OCI-LY1 (cell line): ENCODE measurements around the gene U2AF1L4.

Source experiments
- H2AFZ ChIP-seq: fragments of 200-600 bp; sonication (generic), shearing (Covaris generic); 2 replicates; pipeline ENCODE4 v1.6.0; 2014; ENCODE audit warnings: antibody characterized with exemption, mild to moderate bottlenecking, low read length
- H3F3A ChIP-seq: fragments of 200-600 bp; sonication (generic), shearing (Covaris generic); 2 replicates; pipeline ENCODE4 v1.6.0; 2014; ENCODE audit warnings: mild to moderate bottlenecking, antibody characterized with exemption, low read length, moderate library complexity; ENCODE audit not compliant: insufficient read depth
- H3K27ac ChIP-seq: fragments of 200-600 bp; sonication (generic); 2 replicates; pipeline ENCODE4 v1.5.1; 2014; ENCODE audit warnings: low read length, mixed run types, mild to moderate bottlenecking, low read depth; ENCODE audit not compliant: poor library complexity, severe bottlenecking
- H3K27me3 ChIP-seq: fragments of 200-600 bp; sonication (generic); 2 replicates; pipeline ENCODE4 v1.6.0; 2014; ENCODE audit warnings: antibody characterized with exemption, mild to moderate bottlenecking, low read length, moderate library complexity; ENCODE audit not compliant: insufficient read depth
- H3K36me3 ChIP-seq: fragments of 200-600 bp; sonication (generic); 2 replicates; pipeline ENCODE4 v1.6.1; 2014; ENCODE audit warnings: mild to moderate bottlenecking, antibody characterized with exemption, low read length, moderate library complexity, mixed read lengths; ENCODE audit not compliant: insufficient read depth
- H3K4me1 ChIP-seq: fragments of 200-600 bp; sonication (generic); 2 replicates; pipeline ENCODE4 v1.5.1; 2014; ENCODE audit warnings: mild to moderate bottlenecking, low read length, moderate library complexity; ENCODE audit not compliant: insufficient read depth, severe bottlenecking
- H3K4me2 ChIP-seq: fragments of 200-600 bp; sonication (generic), shearing (Covaris generic); 2 replicates; pipeline ENCODE4 v1.6.1; 2014; ENCODE audit warnings: low read length
- H3K4me3 ChIP-seq: fragments of 200-600 bp; sonication (generic); 2 replicates; pipeline ENCODE4 v1.5.1; 2014; ENCODE audit warnings: low read length, low read depth, mild to moderate bottlenecking, mixed read lengths; ENCODE audit not compliant: poor library complexity, severe bottlenecking
- H3K79me2 ChIP-seq: fragments of 200-600 bp; shearing (Covaris generic); 2 replicates; pipeline ENCODE4 v1.6.1; 2016; ENCODE audit warnings: mixed run types, low read length, mixed read lengths; ENCODE audit not compliant: insufficient read depth
- H3K9ac ChIP-seq: fragments of 200-600 bp; sonication (generic), shearing (Covaris generic); 2 replicates; pipeline ENCODE4 v1.6.1; 2014; ENCODE audit warnings: mild to moderate bottlenecking, low read length, mixed read lengths
- H3K9me2 ChIP-seq: fragments of 200-600 bp; sonication (generic), shearing (Covaris generic); 2 replicates; pipeline ENCODE4 v1.6.1; 2014; ENCODE audit warnings: low read depth, mild to moderate bottlenecking, low read length, mixed read lengths
- H3K9me3 ChIP-seq: fragments of 200-600 bp; shearing (Covaris generic); 2 replicates; pipeline ENCODE4 v1.6.1; 2014; ENCODE audit warnings: low read length, mixed read lengths
- H4K20me1 ChIP-seq: fragments of 200-600 bp; sonication (generic), shearing (Covaris generic); 2 replicates; pipeline ENCODE4 v1.6.0; 2016; ENCODE audit warnings: mild to moderate bottlenecking, low read length; ENCODE audit not compliant: insufficient read depth
- EZH2 ChIP-seq: fragments of 200-600 bp; sonication (generic), shearing (Covaris generic); IDR thresholded peaks from 2 replicates; pipeline ENCODE4 v1.8.0; 2017; ENCODE audit warnings: borderline replicate concordance, mixed run types, mild to moderate bottlenecking, antibody characterized with exemption, low read length, moderate library complexity, mixed read lengths
- TF ChIP-seq, protein P1 (sequence below): fragments of 200-600 bp; sonication (generic), shearing (Covaris generic); IDR thresholded peaks from 2 replicates; pipeline ENCODE4 v1.5.1; 2017; ENCODE audit warnings: mild to moderate bottlenecking, antibody characterized with exemption, low read length, moderate library complexity, mixed read lengths

Gene U2AF1L4

DNA sequence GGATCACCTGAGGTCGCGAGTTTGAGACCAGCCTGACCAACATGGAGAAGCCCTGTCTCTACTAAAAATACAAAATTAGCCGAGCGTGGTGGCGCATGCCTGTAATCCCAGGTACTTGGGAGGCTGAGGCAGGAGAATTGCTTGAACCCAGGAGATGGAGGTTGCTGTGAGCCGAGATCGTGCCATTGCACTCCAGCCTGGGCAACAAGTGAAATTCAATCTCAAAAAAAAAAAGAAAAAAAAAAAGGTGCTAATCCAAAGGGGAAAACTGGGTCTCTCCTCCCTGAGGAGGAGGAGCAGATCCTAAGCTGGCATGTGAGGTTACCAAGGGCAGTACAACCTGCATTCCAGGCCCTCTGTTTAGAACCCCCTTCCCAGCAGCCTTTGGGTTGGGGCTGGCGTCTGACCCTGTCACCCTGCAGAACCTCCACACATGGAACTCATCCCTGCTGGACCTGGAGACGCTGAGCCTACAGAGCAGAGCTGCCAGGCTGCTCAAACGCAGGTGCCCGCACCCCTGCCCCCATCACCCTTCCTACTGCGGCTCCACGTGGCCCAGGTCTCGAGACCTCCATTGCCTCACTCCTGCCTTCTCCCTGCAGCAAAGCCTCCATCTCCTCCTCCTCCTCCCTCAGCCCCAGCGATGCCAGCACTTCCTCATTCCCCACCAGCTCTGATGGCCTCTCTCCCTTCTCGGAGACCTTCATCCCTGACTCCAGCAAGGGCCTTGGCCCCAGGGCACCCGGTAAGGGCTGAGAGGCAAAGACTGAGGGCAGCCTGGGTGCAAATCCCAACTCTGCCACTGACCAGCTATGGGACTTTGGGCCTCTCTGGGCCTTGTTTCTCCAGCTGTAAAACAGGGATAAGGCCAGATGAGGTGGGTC is 19.5 kb upstream of the U2AF1L4 start:
- Histone ChIP-seq H2AFZ (no peak overlapping the region), H3K4me3 (no peak overlapping the region), H3K9ac (no peak overlapping the region), H3K79me2 (no peaks in the 10 kb centered on the region), H3K4me1 (peaks cover 2% of the 10 kb centered on the region), H3K36me3 (peaks cover 40% of the 10 kb centered on the region), H3K9me2 (no peaks in the 10 kb centered on the region), H3K4me2 (no peak overlapping the region), H3K27me3 (no peaks in the 10 kb centered on the region), H3K9me3 (no peaks in the 10 kb centered on the region), H4K20me1 (no peaks in the 10 kb centered on the region), H3F3A (no peaks in the 10 kb centered on the region), H3K27ac (no peak overlapping the region)
- TF ChIP-seq EZH2 = no peak
- TF ChIP-seq, protein P1, sequence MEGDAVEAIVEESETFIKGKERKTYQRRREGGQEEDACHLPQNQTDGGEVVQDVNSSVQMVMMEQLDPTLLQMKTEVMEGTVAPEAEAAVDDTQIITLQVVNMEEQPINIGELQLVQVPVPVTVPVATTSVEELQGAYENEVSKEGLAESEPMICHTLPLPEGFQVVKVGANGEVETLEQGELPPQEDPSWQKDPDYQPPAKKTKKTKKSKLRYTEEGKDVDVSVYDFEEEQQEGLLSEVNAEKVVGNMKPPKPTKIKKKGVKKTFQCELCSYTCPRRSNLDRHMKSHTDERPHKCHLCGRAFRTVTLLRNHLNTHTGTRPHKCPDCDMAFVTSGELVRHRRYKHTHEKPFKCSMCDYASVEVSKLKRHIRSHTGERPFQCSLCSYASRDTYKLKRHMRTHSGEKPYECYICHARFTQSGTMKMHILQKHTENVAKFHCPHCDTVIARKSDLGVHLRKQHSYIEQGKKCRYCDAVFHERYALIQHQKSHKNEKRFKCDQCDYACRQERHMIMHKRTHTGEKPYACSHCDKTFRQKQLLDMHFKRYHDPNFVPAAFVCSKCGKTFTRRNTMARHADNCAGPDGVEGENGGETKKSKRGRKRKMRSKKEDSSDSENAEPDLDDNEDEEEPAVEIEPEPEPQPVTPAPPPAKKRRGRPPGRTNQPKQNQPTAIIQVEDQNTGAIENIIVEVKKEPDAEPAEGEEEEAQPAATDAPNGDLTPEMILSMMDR = no peak

DNA sequence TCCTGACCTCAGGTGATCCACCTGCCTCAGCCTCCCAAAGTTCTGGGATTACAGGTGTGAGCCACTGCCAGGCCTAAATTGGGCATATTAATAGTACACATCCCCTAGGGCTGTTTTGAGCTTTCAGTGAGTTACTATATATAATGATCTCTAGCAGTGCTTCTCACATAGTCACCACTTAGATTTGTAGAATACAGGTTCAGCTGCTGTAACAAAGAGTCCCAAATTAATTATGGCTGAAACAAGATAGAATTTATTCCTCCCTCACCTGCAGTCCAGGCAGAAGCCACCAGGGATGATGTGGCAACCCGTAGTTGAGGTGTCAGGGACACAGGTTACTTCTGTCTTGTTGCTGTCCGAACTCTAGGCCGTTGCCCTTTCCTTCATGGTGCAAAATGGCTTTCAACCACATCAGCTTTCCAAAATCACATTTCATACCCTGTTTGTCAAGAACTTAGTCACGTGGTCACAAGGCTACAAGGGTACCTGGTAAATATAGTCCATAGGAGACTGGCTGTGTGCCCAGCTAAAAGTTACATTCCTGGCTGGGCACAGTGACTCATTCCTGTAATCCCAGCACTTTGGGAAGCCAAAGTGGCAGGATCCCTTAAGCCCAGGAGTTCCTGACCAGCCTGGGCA is 15.6 kb upstream of the U2AF1L4 start:
- H3F3A ChIP-seq = no peaks in the 10 kb centered on the region
- TF ChIP-seq EZH2 = no peak
- TF ChIP-seq, protein P1 = no peak
- H2AFZ ChIP-seq = no peak overlapping the region
- no peaks in the 10 kb centered on the region for H3K79me2 ChIP-seq
- H3K4me3 ChIP-seq = no peak overlapping the region
- H3K9me2 ChIP-seq = no peaks in the 10 kb centered on the region
- H3K9me3 ChIP-seq = no peaks in the 10 kb centered on the region
- H3K36me3 ChIP-seq = peaks cover 35% of the 10 kb centered on the region
- peaks cover 21% of the 10 kb centered on the region for H3K4me1 ChIP-seq
- H3K9ac ChIP-seq = no peak overlapping the region
- no peaks in the 10 kb centered on the region for H4K20me1 ChIP-seq
- no peaks in the 10 kb centered on the region for H3K27me3 ChIP-seq
- H3K27ac ChIP-seq = no peak overlapping the region
- H3K4me2 ChIP-seq = no peak overlapping the region

DNA sequence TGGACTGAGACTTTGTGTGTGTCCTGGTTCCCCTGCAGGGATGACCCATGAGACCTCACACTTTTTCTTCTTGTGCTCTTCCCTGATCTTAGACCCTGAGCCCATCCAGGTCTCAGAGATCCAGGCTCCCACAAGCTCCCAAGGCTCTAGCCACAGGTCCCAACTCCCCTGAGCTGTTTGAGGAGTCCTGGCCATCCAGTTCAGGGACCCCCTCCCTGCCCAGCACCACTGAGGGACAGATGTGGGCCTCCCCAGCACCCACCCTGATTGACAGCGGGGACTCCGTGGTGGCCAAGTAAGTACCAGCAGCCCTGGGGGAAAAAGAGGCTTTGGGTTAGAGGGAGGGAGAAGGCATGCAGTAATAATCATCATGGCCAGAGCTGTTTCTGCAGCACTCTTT is 14.5 kb upstream of the U2AF1L4 start:
- H3K4me2 ChIP-seq = peak overlapping the region; percentile 73; the same call in 1 of the 2 replicates
- H3K9me2 ChIP-seq = no peaks in the 10 kb centered on the region
- H3K4me1 ChIP-seq = peaks cover 21% of the 10 kb centered on the region
- peak overlapping the region; percentile 93; the same call in 1 of the 2 replicates for H3K9ac ChIP-seq
- H3F3A ChIP-seq = no peaks in the 10 kb centered on the region
- no peak overlapping the region for H3K27ac ChIP-seq
- no peaks in the 10 kb centered on the region for H3K9me3 ChIP-seq
- peaks cover 28% of the 10 kb centered on the region for H3K36me3 ChIP-seq
- no peaks in the 10 kb centered on the region for H3K79me2 ChIP-seq
- peak overlapping the region; percentile 92 for H3K4me3 ChIP-seq
- TF ChIP-seq, protein P1 = no peak
- no peak for TF ChIP-seq EZH2
- no peaks in the 10 kb centered on the region for H3K27me3 ChIP-seq
- no peaks in the 10 kb centered on the region for H4K20me1 ChIP-seq
- no peak overlapping the region for H2AFZ ChIP-seq
